ENCODE data around the gene HDAC4.

The HDAC4 gene

DNA sequence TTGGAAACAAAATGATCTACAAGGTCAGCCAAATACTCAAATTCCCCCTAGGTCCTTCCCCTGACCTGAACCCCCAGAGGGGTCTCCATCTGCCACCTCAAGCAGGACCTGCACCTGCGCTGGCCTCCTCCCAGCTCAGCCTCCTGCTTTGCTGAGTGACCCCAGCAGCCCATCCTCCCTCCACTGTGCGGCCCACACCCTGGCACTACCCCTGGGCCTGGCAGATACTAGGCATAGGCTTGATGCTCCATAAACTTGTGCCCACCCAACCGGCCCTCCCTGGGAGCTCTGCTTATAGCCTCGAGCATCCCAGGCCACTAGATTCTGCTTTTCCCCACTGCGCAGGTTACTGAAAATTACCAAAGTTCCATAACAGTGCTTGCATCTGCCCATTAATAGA lies 156.2 kb downstream of the HDAC4 start:
- DNase-seq = no peak

DNA sequence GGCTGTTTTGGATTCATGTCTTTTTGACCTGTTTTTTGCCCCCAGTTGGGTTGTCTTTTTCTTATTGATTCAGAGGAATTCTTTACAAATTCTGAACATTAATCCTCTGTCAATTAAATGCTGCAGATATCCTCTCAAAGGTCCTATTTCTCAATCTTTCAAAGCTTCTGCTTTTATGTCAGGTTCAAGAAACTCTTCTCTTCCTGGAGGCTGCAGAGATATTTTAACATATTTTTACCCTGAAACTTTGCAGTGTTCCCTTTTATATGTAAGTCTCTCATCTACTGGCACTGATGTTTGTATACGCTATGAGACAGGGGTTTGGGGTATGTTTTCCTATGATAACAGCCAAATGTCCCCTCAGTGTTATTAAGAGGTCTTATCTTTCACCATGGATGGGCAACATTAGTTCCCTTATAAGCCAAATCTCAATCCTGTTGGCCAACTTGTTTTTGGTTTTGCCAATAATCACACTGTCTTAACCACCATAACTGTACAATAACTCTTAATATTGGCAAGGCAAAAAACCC lies 159.3 kb downstream of the HDAC4 start:
- no peak for DNase-seq

DNA sequence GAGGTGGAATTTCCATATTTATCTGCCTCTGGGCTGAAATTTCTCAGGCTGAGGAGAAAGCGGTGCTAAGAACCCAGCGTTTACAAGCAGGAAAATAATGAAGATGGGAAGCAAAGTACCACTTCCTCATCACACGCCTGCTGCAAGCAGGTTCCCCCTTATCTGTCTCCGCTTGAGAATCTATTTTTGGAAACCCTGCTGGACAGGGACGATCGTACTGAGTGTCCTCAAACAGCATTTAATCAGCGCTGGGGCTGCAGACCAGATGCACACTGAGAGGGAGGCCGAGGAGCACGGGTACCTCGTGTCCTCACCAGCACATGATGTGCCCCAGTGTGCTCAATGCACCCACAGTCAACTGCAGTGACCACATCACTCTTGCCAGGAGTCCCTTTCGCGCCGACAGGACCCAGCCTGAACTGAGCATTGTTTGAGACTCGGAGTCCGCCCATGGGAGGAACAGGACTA lies 160.4 kb downstream of the HDAC4 start:
- peak in 43 of 56 donors; percentile 35 to 85 (median 66) for DNase-seq

DNA sequence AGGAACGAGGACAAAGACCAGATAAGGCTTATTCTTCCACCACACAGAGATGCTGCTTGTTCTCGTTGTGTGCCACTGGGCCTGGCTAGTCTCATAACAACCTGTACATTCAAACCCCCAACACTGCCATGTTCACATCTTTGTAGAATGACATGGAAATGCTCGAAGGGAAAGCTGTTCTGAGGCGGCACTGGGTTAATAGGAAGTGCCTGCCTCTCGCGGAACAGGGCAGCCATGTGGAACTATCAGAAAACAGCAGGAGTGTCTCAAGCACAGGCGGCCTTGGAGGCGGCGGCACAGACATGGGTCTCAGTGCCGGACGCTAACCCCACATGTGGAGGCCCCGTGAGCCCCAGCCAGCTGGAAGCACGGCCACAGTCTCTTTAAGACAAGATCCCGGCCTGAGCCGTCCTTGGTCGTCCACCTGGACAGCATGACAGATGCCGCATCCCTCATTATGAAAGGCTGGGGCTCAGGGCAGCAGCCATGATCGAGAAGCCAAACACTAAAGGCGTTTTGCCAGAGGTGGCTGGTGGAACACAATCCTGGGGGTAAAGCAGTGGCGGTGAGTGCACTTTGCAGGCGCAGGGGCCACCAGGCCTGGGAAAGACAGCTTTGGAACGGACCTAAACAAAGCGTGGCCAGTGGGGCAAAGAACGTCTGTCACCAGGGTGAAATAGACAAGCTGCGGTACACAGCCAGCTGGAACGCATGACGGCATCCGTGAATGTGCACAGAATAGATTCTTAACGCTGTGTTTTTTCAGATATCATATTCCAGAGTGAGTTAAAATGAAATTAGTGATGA lies 161.0 kb downstream of the HDAC4 start:
- DNase-seq = peak in 20 of 56 donors; percentile 39 to 76 (median 58)

DNA sequence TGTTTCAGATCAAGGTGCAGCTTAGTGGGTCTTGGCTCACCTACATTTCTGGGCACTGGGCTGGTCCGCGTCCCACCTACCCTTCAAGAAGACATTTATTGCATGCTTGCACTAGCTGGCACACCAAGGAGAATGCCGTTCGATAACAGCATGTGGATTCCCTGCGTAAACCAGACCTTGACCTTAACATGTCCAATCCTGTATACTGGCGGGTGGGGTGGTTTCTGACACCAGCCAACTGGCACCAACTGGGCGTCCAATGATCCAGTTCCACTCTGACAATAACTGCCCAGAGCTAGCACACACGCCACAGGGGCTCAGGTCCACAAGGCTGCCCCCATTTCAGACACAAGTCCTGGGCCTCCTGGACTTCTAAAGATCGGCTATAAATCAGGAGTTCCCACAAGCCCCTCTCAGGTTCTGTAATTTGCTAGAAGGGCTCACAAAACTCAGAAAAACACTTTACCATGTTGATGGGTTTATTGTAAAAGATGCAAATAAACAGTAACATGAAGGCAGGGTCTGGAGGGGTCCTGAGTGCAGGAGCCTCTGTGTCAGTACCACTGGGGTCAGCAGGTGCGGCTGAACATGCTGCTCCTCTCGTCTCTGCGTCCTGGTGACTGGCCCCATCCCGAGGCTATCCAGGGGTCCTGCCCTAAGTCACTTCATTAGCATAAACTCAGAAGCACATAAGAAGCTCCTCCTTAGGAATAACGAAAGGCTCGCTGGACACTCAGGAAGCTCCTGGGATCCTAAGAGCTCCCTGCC lies 161.8 kb downstream of the HDAC4 start:
- DNase-seq = no peak

DNA sequence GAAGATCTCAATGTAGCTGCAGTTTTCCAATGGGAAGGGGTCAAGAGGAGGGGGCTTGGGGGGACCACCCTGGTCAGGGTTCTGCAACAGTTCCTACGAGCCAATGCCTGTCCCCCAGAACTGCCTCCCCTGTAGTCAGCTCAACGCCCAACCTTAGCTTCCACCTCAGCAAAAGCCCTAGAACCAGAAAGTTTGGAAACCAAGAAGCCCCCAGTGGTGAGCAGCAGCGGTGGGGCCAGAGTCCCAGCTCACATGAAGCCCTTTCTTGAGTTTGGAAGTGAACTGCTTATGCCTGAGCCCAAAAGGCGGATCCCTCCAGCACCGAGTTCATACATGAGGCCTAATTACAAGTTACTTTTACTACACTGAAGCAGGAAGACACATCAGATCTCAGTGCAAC lies 162.4 kb downstream of the HDAC4 start:
- DNase-seq = no peak

DNA sequence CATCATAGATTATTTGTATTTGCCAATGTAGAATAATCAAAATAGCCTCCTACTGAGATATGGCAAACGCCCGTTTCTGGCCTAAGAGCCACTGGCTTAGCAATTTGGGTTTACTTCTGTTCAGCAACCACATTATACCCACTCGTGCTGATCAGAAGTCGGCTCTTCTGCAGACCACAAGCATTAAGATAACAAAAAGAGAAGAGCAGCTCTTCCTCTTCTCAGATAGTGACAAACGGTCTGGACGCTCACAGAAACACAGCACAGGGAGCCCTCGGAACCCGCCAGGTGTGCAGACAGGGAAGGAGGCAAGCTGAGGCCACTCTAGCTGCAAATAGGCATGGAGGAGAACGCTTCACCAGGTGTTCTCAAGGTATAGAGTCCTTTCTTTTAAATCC lies 164.0 kb downstream of the HDAC4 start:
- DNase-seq = no peak

DNA sequence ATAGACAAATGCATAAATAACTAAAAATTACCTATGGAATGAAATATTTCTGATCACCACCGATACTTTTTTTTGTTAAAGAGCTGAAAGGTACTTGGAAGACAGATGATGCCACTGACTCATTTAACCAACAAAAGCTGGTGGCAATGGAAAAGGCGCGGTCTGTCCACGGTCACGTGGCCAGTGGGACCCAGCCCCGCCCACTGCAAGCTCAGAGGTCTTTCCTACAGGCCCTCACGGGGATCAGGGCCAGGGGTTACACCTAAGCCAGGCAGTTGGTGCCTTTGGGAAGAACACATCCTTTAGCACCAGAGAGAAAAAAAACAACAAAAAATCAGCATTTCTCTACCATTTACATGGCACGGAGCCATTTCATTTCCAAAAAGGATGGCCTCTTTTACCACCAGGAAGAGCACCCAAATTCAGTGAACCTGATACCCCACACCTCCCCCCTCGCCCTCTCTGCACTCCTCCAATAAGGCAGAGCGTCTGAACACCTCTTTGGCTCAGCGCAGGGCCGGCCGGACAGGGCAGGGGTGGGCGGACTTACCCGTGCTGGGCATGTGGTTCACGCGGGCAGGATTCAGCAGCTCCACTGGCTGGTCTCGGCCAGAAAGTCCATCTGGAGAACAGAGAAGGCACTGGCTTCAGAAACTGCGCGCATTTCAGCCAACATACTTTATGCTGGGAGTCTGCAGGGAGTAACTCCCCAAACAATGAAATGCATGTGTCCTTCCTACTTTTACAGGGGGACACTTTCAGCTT lies 164.6 kb downstream of the HDAC4 start:
- DNase-seq = peak in 5 of 56 donors; percentile 37 to 55 (median 49)

DNA sequence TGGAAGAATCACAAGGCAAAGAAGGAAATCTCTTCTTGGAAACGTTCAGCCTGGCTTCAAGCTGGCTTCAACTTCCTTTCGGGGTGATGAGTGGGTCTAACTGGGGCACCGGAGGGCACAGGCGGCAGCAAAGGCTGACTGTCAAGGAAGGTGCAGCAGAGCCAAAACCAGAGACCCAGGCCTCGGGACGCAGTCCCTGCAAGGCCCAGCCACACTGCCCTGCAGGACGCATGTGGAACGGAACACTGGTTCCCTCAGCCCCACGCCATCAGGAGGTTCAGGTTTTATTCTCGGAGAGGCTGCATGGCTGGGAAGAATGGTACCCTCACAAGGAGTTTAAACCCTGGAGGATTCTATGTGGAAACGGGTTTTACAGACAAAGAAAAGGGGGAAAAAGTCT lies 165.5 kb downstream of the HDAC4 start:
- no peak for DNase-seq

DNA sequence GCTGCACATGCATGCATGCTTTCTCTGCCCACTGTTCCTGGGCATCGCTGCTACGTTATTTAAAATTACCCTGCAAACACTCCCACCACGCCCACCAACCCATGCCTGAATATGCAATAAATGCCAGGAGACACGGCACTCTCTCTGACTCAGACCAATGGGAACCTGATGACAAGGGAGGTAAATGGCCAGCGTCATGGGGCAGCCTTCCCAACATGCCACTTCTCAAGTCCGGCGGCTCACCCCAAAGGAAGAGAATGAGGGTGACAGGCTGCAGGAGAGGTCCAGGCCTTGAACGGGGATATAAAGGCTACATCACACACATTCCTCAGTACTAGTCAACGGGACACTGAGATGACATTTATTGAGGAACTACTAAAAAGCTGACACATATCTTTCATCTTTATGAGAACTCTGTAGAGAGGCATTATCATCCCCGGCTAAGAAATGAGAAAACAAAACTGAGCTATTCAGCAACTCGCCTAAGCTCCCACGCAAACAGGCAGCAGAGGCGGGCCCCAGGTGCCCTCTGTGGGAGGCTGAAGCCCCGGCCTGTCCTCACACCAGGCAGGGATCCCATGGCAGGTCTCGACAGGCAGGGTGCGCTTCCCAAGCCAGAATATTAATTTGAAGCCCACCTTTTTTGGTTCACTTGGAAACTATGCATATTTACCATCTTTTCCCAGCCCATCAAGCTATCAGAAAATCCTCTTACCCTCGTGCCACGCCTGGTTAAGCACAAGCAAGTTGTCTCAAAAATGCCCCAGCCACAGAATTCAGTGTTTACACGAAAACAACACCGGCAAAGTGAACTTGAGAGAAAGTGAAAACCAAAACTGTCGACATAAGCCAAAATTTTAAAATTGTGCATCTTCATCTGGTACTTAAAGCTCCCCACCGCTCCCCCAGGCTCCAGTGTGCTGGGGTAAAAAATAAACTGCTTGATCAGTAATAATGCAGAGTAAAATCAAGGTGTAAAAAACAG lies 166.3 kb downstream of the HDAC4 start:
- DNase-seq = no peak

DNA sequence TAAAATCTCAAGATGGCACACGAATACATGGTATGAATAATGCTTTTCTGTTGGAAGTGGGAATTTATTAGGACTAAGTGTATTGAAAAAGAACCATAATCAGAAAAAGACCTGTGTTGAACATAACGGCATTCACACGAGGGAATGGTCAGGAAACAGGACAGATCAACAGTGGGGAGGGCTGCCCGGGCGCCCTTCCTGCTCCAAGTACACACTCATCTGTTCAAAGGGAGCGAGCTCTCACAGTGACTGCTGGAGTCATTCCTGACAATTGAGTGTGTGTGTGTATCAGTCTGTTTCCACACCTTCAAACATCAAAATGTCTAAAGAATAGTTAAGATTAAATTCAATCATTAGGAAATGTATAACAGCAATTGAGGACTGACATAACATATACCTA lies 167.2 kb downstream of the HDAC4 start:
- DNase-seq = no peak

DNA sequence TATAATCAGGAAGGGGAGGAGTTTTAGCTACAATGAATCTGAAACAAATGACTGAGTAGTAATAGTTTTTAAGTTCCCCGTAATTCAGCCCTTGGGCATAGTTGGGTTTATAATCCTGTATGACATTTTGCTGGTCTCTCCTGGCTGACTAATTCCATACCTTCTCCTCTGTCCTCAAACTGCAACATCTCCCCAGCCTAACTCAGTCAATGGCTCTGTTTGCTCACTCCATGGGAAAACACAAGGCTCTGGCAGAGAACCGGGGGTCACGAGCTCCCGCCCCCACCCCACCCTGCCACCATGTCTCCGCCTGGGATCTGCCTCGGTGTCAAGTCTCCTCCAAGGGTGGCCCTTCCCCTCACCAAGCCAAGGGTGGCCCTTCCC lies 168.6 kb downstream of the HDAC4 start:
- DNase-seq = no peak

DNA sequence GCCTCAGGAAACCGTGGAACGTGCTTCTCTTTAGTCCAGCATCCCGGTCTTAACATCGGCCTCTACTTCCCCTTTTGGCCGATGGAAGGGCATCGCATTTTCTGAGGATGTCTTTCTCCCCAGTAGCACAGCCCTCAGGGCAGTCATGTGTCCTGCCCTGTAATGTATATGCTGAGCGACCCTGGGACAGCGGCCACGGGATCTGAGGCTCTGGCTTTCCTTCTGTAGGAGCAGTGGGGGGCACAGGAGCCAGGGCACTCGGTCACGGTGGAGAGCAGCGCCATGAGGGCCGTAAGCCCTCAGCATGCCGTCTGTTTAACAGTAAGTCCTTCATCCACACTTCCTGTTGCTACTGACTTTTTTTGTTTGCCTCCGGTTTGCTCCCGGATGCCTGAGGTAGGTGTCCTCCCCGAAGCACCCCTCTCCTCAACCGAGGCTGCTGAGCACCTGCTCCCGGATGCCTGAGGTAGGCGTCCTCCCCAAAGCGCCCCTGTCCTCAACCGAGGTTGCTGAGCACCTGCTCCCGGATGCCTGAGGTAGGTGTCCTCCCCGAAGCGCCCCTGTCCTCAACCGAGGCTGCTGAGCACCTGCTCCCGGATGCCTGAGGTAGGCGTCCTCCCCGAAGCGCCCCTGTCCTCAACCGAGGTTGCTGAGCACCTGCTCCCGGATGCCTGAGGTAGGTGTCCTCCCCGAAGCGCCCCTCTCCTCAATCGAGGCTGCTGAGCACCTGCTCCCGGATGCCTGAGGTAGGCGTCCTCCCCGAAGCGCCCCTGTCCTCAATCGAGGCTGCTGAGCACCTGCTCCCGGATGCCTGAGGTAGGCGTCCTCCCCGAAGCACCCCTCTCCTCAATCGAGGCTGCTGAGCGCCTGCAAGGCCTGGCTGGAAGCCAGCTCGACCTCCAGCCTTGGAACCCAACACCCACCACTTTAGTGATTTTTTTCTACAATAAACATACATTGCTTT lies 169.3 kb downstream of the HDAC4 start:
- DNase-seq = no peak

DNA sequence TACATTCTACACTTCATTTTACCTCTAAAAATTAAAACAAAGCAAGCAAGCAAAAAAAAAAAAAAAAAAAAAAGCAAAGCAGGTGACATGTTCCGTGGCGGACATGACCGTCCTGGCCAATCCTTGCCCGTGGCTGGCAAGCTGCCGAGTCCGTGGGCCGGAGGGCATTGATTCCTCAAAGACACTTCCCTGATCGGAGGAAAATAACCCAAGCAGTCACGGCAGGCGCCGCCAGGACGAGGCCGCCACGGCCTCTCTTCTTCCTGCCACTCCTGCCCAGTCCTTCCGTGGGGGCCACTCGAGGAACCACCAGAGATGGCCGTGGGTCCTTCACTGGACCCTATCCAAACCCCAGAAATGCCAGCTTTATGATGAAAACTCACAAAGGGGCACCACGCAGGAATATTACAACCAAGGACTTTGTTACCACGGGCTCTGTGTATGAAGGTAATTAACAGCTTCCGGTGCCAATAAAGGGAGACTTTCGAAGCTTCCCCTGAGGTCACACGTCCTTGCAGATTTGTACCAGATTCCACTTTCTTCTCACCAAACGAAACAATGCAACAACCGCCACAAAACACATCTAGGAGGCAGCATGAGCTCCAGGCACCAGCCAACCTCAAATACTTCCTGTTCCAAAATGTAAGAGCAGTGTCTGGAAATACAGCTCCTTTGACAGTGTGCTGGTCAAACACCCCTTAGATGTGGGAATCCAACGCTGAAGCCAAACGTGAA lies 170.3 kb downstream of the HDAC4 start:
- peak in 1 of 56 donors; percentile 53 for DNase-seq

DNA sequence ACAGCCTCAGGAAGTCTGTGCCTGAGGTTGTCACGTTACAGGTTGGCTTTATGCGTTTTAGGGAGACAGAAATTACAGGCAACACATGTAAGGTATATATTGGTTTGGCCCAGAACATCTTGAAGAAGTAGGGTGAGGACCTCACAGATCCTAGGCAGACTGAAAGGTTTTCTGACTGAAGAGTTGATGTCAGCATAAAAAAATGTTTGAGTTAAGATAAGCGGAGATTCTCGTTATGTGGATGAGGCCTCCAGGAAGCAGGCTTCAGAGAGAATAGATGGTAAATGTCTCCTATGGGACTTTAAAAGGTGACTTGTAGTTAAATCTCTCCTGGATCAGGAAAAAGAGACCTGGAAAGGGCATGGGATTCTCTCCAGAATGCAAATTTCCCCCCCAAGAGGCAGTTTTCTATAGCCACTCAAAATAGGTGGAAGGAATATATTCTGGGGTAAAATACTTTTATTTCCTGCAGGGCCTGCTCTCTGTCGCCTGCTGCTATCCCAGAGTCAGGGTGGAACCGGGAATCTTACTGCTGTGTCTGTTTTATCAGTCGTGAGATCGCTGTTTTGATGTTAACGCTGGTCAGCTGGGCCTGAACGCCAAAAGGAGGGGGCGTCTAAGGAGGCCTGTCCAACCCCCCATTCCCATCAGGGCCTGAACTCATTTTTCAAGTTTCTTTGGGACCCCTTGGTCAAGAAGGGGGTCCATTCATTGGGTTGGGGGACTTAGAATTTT lies 171.1 kb downstream of the HDAC4 start:
- DNase-seq = no peak

DNA sequence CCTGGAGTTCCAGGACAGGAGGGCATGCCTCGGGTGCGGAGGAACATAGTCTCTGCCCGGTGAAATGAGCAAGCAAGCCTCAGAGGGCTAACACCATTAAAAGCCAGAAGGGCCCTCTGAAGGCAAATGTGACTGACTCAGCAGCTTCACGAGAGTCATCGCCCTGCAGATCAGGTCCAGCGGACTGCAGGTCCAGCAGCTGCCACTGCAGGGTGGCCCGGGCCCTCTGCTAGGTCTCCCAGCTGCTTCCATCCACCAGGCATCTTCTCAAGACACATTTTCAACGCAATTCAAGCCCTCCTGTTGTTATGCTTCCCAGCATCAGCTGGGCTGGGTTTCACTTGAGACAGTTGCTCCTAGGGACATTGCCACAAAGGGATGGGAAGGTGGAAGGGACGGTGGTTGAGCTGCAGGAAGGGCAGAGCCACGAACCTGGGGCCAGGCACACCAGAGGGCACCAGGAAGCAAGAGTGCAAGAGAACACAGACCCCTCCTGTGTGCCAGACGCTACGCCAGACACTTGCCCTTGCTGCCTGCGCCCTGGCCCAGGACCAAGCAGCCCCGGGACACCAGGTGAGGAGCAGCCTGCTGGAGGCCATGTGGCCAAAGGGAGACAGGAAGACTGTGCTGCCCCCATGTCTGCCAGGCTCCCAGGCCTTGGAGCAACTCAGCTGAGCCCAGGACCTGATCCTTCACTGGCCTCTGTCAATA lies 173.0 kb downstream of the HDAC4 start:
- peak in 6 of 56 donors; percentile 27 to 58 (median 50) for DNase-seq

Data from nucleus accumbens (tissue), 56 donors.